Panc1 (cell line): ENCODE results near the gene TPCN1.

Experiments used
- CTCF ChIP-seq: fragments of 450-650 bp; IDR thresholded peaks from 2 replicates; pipeline ENCODE4 v1.5.1; 2017; ENCODE audit warnings: mild to moderate bottlenecking
- POLR2AphosphoS5 ChIP-seq: IDR thresholded peaks from 2 replicates; pipeline ENCODE4 v1.6.1; 2012; ENCODE audit warnings: mild to moderate bottlenecking, low read depth, low read length, moderate library complexity
- REST ChIP-seq, 2 experiments: IDR thresholded peaks; 2 replicates each; pipeline ENCODE4 v1.6.1; 2011 to 2012; ENCODE audit warnings: low read depth in 2 of 2, control low read depth in 1 of 2, low read length in 1 of 2, mild to moderate bottlenecking in 1 of 2, moderate library complexity in 1 of 2; ENCODE audit not compliant: insufficient read depth in 1 of 2
- SIN3A ChIP-seq: IDR thresholded peaks from 2 replicates; pipeline ENCODE4 v1.6.1; 2012; ENCODE audit warnings: low read depth, mild to moderate bottlenecking, low read length, moderate library complexity, borderline replicate concordance; ENCODE audit not compliant: insufficient read depth
- TCF7L2 ChIP-seq: IDR thresholded peaks from 2 replicates; pipeline ENCODE4 v1.6.1; 2011; ENCODE audit warnings: mild to moderate bottlenecking, low read depth, low read length, inconsistent platforms

GRCh38 chr12:113268136-113268535, 46.9 kb downstream of the TPCN1 start:
- TF ChIP-seq POLR2AphosphoS5 (no peak), CTCF (no peak), SIN3A (no peak), TCF7L2 (no peak), REST (IDR thresholded peaks at IDR 0.05; ENCODE audit: insufficient read depth in 1 of 2, low read depth in 2 of 2, low read length in 1 of 2) (no peak)
